ENCODE results near the gene TIPIN.

Gene TIPIN

DNA sequence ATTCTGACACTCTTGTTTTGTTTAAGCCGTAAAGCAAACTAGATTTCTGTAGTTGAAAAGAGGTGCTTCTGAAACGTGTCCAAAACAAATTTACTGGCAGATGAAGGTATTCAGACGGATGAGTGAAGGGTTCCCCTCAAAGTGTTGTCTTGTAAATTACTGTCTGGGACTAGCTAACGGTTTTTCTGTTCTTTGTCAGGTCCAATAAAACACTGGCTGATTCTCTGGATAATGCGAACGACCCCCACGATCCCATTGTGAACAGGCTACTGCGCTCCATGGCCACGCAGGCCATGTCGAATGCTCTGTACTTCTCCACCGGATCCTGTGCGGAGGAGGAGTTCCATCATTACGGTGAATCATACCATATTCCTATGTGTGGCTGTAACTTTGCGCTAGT, 27.7 kb downstream of the TIPIN start:
- TF ChIP-seq, protein P1, sequence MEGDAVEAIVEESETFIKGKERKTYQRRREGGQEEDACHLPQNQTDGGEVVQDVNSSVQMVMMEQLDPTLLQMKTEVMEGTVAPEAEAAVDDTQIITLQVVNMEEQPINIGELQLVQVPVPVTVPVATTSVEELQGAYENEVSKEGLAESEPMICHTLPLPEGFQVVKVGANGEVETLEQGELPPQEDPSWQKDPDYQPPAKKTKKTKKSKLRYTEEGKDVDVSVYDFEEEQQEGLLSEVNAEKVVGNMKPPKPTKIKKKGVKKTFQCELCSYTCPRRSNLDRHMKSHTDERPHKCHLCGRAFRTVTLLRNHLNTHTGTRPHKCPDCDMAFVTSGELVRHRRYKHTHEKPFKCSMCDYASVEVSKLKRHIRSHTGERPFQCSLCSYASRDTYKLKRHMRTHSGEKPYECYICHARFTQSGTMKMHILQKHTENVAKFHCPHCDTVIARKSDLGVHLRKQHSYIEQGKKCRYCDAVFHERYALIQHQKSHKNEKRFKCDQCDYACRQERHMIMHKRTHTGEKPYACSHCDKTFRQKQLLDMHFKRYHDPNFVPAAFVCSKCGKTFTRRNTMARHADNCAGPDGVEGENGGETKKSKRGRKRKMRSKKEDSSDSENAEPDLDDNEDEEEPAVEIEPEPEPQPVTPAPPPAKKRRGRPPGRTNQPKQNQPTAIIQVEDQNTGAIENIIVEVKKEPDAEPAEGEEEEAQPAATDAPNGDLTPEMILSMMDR (conservative IDR thresholded peaks at IDR 0.05): no peak
- H3K27ac ChIP-seq: no peak overlapping the region

DNA sequence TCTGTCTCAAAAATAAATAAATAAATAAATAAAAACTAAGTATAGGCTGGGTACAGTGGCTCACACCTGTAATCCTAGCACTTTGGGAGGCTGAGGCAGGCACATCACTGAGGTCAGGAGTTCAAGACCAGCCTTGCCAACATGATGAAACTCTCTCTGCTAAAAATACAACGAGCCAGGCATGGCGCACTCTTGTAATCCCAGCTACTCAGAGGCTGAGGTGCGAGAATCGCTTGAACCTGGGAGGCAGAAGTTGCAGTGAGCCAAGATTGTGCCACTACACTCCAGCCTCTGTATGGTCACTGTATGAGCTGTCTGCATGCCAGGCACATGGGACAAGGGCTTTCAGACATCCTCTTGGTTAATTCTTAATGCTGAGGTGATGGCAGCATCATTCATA, 28.7 kb downstream of the TIPIN start:
- no peak overlapping the region for H3K27ac ChIP-seq
- TF ChIP-seq, protein P1 (conservative IDR thresholded peaks at IDR 0.05): no peak

DNA sequence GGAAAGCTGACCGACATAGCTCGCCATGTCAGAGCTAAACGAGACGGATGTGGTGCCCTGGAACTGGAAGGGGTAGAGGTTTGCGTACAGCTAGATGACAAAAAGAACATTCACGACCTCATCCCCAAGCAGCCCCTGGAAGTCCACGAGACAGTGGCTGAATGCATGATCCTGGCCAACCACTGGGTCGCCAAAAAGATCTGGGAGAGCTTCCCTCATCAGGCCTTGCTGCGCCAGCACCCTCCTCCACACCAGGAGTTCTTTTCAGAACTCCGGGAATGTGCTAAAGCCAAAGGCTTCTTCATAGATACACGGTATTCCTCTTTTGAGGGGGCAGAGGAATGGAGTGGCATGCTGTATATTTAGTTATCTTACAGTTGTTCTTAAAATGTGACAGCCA, 30.4 kb downstream of the TIPIN start:
- H3K27ac ChIP-seq: no peak overlapping the region
- TF ChIP-seq, protein P1 (conservative IDR thresholded peaks at IDR 0.05): no peak

DNA sequence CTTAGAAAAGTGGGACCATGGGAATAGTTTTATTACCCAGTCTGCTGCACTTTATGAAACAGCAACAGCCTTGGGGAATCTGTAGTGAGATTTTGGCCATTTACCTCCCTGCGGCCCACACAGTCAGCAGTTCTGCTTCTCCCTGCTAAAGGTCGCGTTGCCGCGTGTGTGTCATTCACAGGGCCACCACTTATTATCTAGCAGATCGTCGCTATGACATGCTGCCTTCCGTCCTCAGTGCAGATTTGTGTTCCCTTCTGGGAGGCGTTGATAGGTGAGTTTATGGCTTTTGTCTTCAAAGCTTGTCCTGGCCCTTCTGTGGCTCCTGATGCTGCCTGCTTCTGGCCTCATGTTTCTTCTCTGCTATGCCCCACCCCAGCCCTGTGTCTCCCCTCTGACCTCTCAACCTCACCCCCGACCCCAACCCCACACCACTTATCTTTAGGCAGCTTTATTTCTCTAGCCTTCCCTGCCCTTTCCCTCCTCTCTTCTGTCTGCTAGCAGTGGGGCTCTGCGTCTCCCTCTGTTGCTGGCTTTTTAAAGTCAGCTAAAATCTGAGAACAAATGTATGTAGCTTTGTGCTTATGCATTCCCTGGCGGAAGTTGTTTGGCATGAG, 33.1 kb downstream of the TIPIN start:
- no peak overlapping the region for H3K27ac ChIP-seq

DNA sequence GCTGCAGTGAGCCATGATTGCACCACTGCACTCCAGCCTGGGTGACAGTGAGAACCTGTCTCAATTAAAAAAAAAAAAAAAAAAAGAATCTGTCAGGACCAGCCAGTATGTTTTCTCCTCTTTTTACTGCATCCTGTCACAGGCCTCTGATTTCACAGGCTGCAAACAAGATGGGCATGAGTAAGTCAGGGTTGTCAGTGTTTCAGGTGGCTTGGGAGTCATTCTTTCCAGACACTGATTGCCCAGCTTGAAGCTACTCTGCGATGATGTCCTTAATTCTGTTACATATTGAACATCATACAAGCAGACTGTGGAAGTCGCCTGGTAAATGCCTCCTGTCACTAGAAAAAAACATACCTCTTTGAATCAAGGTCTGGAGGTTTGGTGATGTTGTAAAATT, 44.3 kb downstream of the TIPIN start:
- H3K27ac ChIP-seq: peak overlapping the region; percentile 19; the same call in 1 of the 2 replicates
- TF ChIP-seq, protein P1 (conservative IDR thresholded peaks at IDR 0.05): no peak

More for the DNA sequence above, 33.1 kb downstream of the TIPIN start:
- TF ChIP-seq, protein P1 (conservative IDR thresholded peaks at IDR 0.05): no peak

DNA sequence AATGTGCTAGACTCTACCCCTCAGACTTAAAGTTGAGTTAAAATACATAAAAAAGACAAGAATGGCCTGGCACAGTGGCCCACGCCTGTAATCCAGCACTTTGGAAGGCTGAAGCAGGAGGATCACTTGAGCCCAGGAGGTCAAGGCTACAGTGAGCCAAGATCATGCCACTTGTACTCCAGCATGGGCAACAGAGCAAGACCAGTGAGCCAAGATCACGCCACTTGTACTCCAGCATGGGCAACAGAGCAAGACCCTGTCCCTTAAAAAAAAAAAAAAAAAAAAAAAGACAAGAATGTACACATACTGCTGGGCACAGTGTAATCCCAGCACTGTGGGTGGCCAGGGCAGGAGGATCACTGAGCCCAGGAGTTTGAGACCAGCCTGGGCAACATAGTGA, 45.7 kb downstream of the TIPIN start:
- TF ChIP-seq, protein P1 (conservative IDR thresholded peaks at IDR 0.05): no peak
- peak overlapping the region; percentile 19; the same call in 1 of the 2 replicates for H3K27ac ChIP-seq

DNA sequence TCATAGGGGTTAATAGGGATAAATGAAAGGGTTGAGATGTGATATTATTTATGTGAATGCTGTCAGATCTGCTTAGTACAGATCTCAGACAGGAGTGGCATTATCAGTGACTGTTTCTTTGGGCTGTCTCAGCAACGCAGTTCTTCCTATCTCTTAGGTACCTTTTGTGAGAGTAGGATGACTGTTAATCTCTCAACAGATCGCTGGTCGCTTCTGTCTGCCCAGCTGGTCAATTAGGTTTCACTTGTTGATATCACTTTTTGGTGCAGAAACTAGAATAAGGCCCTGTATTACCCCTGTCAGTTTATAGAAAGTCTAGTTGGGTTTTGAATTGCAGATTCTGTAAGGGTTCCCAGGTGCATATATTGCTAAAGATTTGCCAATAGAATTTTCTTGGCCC, 46.7 kb downstream of the TIPIN start:
- TF ChIP-seq, protein P1 (conservative IDR thresholded peaks at IDR 0.05): no peak
- no peak overlapping the region for H3K27ac ChIP-seq
